VCaP (cell line): Measurements from ENCODE around the gene CCDC78.

Experiments used
- H3K27ac ChIP-seq: fragments of 450-650 bp; 2 replicates; pipeline ENCODE4 v1.5.1; 2017
- TF ChIP-seq, protein P1 (sequence below): fragments of 450-650 bp; conservative IDR thresholded peaks from 2 replicates; pipeline ENCODE4 v1.5.1; 2017; ENCODE audit warnings: mild to moderate bottlenecking, moderate library complexity

The CCDC78 gene

DNA sequence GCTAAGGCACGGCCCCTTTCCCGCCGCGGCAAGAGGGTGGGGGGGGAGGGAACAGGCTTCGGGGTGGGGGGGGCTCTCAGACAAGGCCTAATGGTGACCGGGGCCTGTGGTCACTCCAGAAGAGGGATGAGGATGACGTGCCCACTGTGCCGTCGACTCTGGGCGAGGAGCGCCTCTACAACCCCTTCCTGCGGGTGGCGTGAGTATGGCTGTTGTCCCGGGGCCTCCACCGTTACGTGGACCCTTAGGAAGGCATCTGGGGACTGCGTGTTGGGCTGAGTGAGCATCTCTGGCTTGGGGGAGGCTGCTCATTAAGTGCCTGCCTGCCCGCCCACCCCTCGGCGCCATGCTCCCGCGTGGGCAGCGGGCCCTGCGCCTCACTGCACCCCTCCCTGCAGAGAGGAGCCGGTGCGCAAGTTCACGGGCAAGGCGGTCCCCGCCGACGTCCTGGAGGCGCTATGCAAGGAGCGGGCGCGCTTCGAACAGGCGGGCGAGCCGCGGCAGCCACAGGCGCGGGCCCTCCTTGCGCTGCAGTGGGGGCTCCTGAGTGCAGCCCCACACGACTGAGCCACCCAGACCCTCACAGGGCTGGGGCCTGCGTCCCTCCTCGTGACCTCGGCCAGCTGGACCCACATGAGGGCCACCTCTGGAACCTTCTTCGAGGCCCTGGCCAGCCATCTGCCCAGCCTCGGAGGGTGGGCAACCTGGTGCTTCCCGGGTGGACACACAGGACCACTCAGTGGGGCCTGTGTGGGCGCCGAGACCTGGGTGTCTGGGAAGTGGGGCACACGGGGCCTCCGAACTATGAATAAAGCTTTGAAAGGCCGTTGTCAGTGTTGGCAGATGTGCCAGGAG lies 2.9 kb upstream of the CCDC78 start:
- H3K27ac ChIP-seq, result peak overlapping the region; percentile 90
- TF ChIP-seq, protein P1, sequence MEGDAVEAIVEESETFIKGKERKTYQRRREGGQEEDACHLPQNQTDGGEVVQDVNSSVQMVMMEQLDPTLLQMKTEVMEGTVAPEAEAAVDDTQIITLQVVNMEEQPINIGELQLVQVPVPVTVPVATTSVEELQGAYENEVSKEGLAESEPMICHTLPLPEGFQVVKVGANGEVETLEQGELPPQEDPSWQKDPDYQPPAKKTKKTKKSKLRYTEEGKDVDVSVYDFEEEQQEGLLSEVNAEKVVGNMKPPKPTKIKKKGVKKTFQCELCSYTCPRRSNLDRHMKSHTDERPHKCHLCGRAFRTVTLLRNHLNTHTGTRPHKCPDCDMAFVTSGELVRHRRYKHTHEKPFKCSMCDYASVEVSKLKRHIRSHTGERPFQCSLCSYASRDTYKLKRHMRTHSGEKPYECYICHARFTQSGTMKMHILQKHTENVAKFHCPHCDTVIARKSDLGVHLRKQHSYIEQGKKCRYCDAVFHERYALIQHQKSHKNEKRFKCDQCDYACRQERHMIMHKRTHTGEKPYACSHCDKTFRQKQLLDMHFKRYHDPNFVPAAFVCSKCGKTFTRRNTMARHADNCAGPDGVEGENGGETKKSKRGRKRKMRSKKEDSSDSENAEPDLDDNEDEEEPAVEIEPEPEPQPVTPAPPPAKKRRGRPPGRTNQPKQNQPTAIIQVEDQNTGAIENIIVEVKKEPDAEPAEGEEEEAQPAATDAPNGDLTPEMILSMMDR, result no peak

DNA sequence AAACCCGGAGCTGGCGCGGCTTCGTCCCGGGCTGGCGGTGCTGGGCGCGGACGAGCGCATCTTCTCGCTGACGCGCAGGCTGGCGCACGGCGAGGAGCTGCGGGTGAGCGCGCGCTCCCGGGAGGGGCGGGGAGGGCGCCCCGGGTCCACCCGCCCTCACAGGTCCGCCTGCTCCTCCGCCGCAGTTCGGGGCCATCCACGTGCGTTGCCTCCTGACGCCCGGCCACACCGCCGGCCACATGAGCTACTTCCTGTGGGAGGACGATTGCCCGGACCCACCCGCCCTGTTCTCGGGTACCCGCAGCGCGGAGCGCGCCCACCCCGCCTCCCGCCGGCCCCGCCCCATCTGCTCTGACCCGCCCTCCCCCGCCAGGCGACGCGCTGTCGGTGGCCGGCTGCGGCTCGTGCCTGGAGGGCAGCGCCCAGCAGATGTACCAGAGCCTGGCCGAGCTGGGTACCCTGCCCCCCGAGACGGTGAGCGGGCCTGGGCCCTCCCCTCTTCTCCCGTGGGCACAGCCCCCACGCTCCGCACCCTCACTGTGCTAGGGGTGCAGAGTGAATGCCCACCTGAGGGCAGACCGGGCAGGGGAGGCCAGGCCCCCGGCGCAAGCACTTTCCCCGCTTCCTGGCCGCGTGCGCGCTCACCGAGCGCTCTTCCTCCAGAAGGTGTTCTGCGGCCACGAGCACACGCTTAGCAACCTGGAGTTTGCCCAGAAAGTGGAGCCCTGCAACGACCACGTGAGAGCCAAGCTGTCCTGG lies 2.1 kb upstream of the CCDC78 start:
- peak overlapping the region; percentile 90 for H3K27ac ChIP-seq
- TF ChIP-seq, protein P1, result no peak

DNA sequence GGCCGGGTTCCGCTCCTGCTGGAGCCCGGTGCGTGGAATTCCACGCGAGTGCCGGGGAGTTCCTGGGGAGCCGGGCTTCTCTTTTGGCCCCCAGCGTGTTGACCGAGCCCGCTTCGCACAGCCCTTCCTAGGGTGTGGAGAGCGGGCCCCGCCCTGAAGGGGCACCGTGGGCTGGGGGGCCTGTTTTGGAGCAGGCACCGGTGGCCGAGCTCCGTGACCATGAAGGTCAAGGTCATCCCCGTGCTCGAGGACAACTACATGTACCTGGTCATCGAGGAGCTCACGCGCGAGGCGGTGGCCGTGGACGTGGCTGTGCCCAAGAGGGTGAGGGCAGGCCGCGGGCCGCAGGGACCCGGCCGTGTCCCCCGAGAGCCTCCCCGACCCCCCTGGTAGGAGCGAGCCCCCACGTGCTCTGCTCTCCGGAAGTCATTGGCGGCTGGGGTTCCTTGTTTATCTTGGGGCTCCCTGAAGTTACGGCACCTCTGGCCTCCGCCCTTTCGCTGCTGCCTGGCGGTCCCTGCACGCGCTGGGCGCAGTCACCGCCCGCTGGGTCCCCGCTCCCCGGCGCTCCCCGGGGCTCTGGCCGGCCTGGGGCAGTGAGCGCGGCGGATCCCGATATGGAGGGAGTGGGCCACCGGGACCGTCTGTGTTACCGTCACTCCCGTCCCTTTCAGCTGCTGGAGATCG lies 1.2 kb upstream of the CCDC78 start:
- peak overlapping the region; percentile 90 for H3K27ac ChIP-seq

DNA sequence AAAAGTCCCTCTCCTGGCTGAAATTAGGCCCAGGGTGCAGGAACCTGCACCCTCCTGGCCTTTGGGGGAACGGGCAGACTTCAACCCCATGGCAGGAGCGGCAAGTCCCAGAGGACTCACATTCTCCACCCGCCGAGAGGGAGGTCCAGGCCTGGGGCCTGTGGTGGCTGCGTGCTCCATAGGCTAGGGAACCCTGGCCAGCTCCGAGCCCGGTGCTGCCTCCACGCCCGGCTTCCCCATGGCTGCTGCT lies 130 bp downstream of the CCDC78 start:
- peak overlapping the region; percentile 90 for H3K27ac ChIP-seq
- TF ChIP-seq, protein P1, result no peak

More for the DNA sequence above, 1.2 kb upstream of the CCDC78 start:
- TF ChIP-seq, protein P1, result no peak

DNA sequence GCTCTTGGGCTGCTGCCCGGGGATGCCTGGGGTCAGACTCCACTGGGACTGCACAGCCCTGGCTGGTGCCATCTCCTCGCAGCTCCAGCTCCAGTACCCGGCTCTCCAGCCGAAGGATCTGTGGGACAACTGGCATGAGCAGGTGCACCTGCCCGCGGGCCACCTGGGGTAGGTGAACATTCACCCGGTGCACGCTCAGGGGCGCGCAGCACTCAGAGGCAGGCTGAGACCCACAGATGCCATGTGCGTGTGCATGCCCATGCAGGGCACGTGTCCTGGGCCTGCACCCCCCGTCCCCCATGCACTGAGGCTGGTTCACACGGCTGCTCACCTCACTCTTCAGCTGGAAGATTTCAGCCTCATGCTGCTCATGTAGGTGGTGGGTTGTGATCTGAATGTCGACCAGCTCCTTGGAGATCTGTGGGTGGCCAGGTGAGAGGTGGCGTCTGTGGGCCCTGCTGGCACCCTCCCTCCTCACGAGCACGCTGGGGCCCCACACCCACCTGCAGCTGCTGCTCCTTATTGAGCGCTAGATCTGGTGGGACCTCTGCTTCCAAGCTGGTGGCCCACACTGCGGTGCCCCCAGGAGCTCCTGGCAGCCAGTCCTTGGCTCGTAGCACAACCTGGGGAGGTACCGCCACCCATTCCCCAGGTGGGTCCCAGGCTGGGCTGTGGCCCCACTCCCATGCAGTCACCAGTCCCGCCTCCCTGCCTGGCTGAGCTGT lies 618 bp downstream of the CCDC78 start:
- TF ChIP-seq, protein P1, result no peak
- peak overlapping the region; percentile 90 for H3K27ac ChIP-seq

DNA sequence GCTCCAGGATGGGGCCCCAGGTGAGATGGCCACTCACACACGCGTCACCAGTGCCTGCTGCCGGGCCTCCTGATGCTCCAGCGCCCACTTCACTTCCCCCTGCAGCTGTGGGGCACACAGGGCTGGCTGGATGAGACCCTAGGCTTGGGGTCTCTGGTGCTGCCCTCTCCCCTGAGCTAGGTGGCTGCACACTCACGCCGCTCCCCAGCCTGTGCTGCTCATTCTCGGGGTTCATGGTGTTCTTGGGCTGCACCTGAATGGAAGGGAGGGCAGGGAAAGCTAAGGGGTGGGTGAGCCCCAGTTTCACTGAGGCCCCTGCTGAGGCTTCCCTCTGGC lies 1.2 kb downstream of the CCDC78 start:
- peak overlapping the region; percentile 90 for H3K27ac ChIP-seq
- TF ChIP-seq, protein P1, result no peak
